Iris pigment epithelial cell (primary cell): Measurements from ENCODE around the gene MPV17L.
"Not testable (repeated sequence)": the region's sequence is repeated elsewhere in the genome, so short reads cannot be mapped to it uniquely, and the experiment has no call there.

Experiments used
- DNase-seq: peaks from one replicate; pipeline ENCODE4 v3.0.0-alpha.2; 2011; ENCODE audit warnings: low read depth

MPV17L gene

GRCh38 chr16:15452246-15452855, 56.8 kb downstream of the MPV17L start:
- DNase-seq: no peak

DNA sequence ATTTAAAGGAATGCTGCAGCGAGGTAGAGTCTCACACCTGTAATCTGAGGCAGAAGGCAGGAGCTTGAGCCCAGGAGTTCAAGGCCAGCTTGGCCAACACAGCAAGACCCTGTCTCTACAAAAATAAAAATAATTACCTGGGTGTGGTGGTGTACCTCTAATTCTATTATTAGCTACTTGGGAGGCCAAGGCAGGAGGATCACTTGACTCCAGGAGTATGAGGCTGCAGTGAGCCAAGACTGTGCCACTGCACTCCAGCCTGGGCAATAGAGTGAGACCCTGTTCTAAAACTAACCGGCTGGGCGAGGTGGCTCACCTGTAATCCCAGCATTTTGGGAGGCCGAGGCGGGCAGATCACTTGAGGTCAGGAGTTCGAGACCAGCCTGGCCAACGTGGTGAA, 57.7 kb downstream of the MPV17L start:
- DNase-seq: not testable (repeated sequence)

- DNase-seq: not testable (repeated sequence)
Observed at GRCh38 chr16:15454933-15455332, 59.4 kb downstream of the MPV17L start.

DNA sequence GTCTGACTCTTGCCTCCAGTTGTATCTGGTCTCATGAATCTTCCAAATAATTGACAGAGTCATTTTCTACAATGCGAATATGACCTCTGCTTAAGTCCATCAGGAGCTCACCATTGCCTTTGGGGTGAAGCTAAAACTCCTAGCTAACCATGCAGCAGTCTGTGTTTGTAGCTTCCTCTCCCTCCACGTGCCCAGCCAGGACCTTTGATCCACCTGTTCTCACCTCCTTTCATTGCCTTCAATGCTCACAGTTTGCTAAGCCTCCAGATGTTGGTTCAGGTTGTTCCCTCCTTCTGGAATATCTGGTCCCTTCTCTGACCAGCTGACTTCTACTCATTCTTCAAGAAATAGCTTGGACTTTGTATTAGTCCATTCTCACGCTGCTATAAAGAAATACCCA, 61.8 kb downstream of the MPV17L start:
- DNase-seq: no peak

GRCh38 chr16:15457958-15458357, 62.4 kb downstream of the MPV17L start:
- no peak for DNase-seq

GRCh38 chr16:15459791-15460190, 64.2 kb downstream of the MPV17L start:
- DNase-seq: no peak

DNA sequence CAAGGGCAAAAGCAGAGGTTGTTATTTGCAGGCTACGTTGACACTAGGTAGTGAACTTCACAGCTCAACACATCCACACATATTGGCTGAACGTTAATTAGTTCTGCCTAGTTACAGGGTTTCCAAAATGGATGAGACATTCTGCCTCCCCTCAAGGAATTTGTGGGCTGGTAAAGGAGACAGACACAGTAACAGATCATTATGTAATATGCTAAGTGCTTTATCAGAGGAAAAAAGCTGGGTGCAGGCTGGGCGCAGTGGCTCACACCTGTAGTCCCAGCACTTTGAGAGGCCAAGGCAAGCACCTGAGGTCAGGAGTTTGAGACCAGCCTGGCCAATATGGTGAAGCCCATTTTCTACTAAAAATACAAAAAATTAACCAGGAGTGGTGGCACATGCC, 65.0 kb downstream of the MPV17L start:
- no peak for DNase-seq

DNA sequence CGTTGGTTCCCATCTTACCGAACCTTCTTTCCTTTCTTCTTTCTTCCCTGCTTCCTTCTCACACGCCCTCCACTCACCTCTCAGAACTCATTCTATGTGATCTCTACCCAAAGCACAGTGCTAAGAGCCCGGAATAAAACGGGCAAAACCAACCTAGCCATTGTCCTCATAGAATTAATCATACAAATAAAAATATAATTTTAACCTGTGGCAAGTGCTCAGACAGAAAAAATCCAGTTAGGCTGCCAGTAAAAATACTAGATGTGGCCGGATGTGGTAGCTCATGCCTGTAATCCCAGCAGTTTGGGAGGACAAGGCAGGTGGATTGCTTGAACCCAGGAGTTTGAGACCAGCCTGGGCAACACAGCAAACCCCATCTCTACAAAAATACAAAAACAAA, 65.8 kb downstream of the MPV17L start:
- DNase-seq: no peak
